Myocyte (in vitro differentiated cells): Measurements from ENCODE around the gene PIP5K1B. TPM values are rescaled to one million over a fixed set of nuclear protein-coding genes. Genes with fewer than 3 reads are reported as not detected.
"Not testable (repeated sequence)": the region's sequence is repeated elsewhere in the genome, so short reads cannot be mapped to it uniquely, and the experiment has no call there.

Source experiments
- DNase-seq: peaks from one replicate; pipeline ENCODE4 v3.0.0-alpha.2; 2012; ENCODE audit warnings: low read depth
- polyA plus RNA-seq: library from polyadenylated mRNA; unstranded; fragments of >200 nt; gene quantifications from one replicate; pipeline ENCODE4 v1.2.1, GENCODE V29; 2012; ENCODE audit warnings: missing spikeins
- total RNA-seq: library from RNA; depleted of rRNA; stranded (reverse); fragments of >200 nt; gene quantifications from 2 replicates; pipeline ENCODE4 v1.2.3, GENCODE V29; 2014

PIP5K1B gene
- total RNA-seq: 0.21 and 0.37 TPM in 2 replicates
- 0.06 TPM for polyA plus RNA-seq

GRCh38 chr9:68704814-68705530, at the start of gene PIP5K1B:
Gene PIP5K1B, plus strand, starts transcription at chr9:68705240. Its CDS starts 117,375 bp downstream, at chr9:68822615.
- DNase-seq: peak; percentile 47

DNA sequence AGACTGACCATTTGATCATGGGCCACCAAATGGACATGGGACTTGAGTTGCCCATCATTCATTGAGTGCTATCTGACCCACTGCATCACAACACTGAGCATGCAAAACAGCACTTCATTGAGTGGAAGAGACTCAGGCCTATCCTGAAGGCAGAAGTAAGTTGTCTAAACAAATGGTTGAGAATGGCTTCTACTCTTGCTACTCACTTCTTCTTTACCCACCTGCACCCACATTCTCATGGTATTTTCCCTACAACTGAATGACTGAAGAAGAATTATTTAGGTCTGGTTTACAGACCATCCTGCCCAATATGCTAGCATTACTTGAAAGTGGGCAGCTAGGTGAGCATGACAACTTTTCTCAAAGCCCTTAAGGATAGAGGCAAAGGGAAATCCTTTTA, 41.0 kb upstream of the PIP5K1B start:
- no peak for DNase-seq

- no peak for DNase-seq
Observed at GRCh38 chr9:68668127-68668526, 36.9 kb upstream of the PIP5K1B start.

DNA sequence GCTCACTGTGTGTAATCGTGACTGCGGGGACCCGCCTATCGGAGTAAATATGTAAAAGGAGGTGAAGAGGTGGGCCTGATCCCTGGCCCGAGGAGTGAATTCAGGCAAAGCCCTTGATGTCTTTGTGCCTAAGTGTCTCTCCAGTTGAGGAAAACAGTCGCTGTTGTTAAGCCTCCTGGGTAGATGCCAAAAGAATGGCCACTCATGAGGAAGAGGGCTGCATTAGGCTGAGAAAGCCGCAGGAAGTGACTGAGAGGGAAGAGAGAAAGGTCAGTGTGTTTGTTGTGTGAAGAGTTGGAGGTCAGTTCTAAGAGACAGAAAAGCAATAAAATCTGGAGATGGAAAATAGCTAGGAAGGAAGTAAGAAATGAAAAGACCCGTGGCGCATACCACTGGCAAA, 35.8 kb upstream of the PIP5K1B start:
- no peak for DNase-seq

DNA sequence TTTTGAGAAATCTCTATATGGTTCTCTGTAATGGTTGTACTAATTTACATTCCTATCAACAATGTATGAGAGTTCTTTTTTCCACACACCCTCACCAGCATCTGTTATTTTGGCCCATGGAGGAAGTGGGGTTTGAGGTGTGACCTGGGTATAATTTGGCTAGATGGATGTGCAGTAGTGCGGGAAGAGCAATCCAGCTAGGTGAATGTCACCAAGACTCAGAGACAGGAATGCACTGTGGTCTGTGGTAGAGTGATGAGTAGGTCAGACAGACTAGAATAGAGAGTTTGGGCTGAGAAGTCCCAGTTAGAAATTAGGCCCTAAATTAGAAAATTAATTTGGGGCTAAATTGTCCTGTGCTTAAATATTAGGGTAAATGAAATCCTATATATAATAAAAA, 32.8 kb upstream of the PIP5K1B start:
- no peak for DNase-seq

GRCh38 chr9:68672625-68673024, 32.4 kb upstream of the PIP5K1B start:
- DNase-seq: no peak

- DNase-seq: no peak
Observed at GRCh38 chr9:68678430-68678829, 26.6 kb upstream of the PIP5K1B start.

DNA sequence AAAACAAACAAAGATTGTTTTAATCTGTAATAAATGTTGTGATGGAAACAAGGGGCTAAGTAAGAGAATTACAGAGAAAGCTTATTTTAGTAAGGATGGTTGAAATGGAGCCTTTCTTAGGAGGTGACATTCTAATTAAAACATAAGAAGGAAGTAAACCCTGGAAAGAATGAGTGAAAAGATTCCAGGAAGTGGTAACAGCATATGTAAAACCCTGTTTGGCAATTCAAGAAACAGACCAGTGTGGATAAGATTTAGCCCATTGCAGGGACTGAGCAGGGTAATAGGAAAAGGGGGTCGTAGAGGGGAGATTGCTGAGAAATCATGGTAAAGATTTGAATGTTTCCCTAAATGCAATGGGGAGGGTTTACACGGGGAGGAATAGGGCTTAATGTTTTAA, 21.6 kb upstream of the PIP5K1B start:
- DNase-seq: no peak

DNA sequence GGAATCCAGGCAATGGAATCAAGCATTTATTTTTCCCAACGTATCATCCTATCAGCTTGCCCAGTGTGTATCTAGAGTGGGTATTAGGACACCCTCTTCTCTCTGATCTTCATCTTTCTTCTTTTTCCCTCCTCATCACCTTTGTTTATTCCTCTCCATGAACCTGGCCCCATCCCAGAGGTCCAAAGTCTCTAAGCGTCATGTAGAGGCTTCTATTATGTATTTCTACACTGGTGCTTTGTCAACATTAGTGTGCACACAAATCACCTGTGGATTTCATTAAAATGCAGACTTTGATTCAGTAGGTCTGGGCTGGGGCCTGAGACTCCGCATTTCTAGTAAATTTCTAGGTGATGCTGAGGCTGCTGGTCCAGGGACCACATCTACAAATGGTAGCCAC, 19.8 kb upstream of the PIP5K1B start:
- DNase-seq: no peak

GRCh38 chr9:68685770-68686169, 19.3 kb upstream of the PIP5K1B start:
- DNase-seq: no peak

DNA sequence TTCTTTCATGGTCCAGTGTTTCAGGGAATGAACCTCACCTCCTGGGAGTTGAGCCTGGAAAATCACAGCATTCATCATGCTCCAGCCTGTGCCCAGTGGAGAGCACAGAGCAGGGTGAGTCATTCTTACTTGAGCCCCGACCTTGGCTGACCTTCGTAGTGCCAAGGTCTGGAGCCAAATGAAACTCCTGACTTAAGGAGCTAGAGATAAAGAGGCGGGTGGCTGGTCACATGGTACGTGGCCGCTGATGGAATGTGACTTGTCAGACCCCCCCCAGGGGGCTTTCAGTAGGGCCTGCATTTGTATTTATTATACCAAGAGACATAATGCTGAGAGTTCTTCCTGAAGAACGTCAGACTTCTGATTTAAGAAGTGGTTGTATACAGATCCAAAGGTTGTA, 15.0 kb upstream of the PIP5K1B start:
- peak; percentile 23 for DNase-seq

GRCh38 chr9:68692519-68692918, 12.5 kb upstream of the PIP5K1B start:
- no peak for DNase-seq

GRCh38 chr9:68694125-68694524, 10.9 kb upstream of the PIP5K1B start:
- DNase-seq: no peak

GRCh38 chr9:68697851-68698250, 7.2 kb upstream of the PIP5K1B start:
- DNase-seq: no peak

DNA sequence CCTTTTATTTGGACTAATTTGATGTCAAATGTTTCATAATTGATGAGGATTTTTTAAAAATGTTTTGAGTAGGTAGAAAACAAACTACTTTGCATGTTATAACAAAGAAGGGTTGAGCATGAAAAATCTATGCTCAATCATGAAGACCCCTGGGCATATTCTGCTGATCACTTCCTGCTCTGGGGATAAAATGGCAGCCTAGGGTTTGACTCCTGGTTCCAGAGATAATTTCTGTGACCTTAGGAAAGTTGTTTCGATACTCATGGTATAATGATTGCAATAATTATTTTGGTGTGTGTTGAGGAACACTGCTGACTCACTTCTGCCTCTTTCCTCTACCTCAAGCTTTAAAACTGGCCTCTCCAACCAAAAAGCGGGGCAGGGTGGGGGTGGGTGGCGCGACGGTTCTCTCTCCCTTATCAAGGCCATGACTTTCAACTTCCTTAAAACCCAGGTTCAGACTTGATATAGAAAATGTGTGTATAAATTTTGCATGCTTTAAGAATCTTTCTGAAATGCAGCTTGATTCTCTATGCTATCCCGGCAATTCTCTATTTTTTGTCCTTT, 6.0 kb upstream of the PIP5K1B start:
- DNase-seq: no peak

- not testable (repeated sequence) for DNase-seq
Observed at GRCh38 chr9:68699625-68700024, 5.4 kb upstream of the PIP5K1B start.

DNA sequence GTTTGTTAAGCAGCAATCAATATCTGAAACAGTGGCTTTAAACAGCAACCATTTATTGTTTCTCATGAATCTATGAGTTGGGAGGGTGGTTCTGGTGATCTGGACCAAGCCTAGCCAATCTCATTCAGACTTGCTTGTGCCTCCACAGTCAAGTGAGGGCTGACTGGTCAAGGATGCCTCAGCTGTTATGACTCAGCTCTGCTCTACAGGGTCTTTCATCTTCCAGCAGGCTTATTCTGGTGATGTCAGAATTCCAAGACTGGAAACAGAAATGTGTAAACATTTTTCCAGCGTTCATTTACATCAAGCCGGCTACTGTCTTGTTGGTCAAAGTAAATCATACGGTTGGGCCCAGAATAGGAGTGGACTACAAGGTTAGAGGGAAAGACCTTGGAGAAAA, 2.5 kb upstream of the PIP5K1B start:
- no peak for DNase-seq

DNA sequence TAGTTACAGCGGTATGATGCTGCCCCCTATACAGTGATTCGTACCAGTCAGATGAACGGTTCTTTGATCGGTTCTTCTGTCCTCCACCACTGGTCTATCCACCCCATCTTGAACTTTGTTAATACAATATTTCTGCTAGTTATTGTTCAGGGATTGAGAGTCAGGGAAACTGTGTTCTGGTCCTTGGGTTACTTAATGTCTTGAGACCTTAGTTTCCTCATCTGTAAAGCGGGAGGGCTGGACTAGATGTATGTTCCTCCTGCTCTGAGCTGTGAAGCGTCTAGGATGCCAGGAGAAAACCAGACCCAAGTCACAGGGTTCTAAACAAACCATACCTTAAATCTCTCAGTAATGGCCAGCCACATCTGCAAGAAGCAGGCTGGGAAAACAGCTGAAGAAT, 1.4 kb upstream of the PIP5K1B start:
- DNase-seq: no peak

- no peak for DNase-seq
Observed at GRCh38 chr9:68704498-68704813, 584 bp upstream of the PIP5K1B start.

GRCh38 chr9:68705531-68706362, 707 bp downstream of the PIP5K1B start:
- DNase-seq: no peak

- DNase-seq: no peak
Observed at GRCh38 chr9:68706363-68707201, 1.5 kb downstream of the PIP5K1B start.
